ENCODE results near the gene ASB6. TPM values are rescaled to one million over a fixed set of nuclear protein-coding genes. Genes with fewer than 3 reads are reported as not detected.

The ASB6 gene
- total and polyA plus RNA-seq, 8 donors, result 7.5 to 35.6 (median 14.8) TPM

- 78 to 88% (median 84%) methylated on average over 26 to 31 of the region's 31 CpGs for WGBS, 5 donors
- H3K36me3 ChIP-seq, result no peaks in the 10 kb centered on the region
- no peak for TF ChIP-seq POLR2A (IDR thresholded peaks at IDR 0.05)
- no peak for TF ChIP-seq POLR2AphosphoS5 (IDR thresholded peaks at IDR 0.05)
- no peak for TF ChIP-seq EP300 (IDR thresholded peaks at IDR 0.05)
- no peak for TF ChIP-seq CTCF (IDR thresholded peaks at IDR 0.05)
- intact Hi-C loops (cut with DNase I; ENCODE audit: low total_unique reads), result no loop called here
- peaks cover 14 to 41% (median 31%) of the 10 kb centered on the region in 4 donors for H3K4me1 ChIP-seq
- H3K4me3 ChIP-seq, result no peak overlapping the region
- H3K9me3 ChIP-seq, result no peaks in the 10 kb centered on the region
- no peak for DNase-seq
- H3K27me3 ChIP-seq, result peaks cover 0 to 15% (median 12%) of the 10 kb centered on the region in 3 donors
- no peak overlapping the region for H3K27ac ChIP-seq
These were observed 26.3 kb downstream of the ASB6 start for GRCh38 chr9:129615407-129616285.

GRCh38 chr9:129614932-129615331 lies 27.0 kb downstream of the ASB6 start:
- Histone ChIP-seq H3K27ac (no peak overlapping the region), H3K4me1 (peaks cover 8 to 41% (median 29%) of the 10 kb centered on the region in 4 donors)
- intact Hi-C loops (cut with DNase I; ENCODE audit: low total_unique reads), result loop anchor here (5.0 kb wide), 1 partner anchor 478 kb away; no protein-coding TSS in a partner anchor

GRCh38 chr9:129613520-129614175 lies 28.3 kb downstream of the ASB6 start:
- H3K4me1 ChIP-seq, result peaks cover 18 to 48% (median 37%) of the 10 kb centered on the region in 4 donors
- 34 to 60% (median 54%) methylated on average over 16 to 19 of the region's 19 CpGs for WGBS, 5 donors
- intact Hi-C loops (cut with DNase I; ENCODE audit: low total_unique reads), result loop anchor here (5.0 kb wide), 1 partner anchor 476 kb away; no protein-coding TSS in a partner anchor
- no peak for TF ChIP-seq POLR2AphosphoS5 (IDR thresholded peaks at IDR 0.05)
- TF ChIP-seq CTCF (IDR thresholded peaks at IDR 0.05), result no peak
- TF ChIP-seq EP300 (IDR thresholded peaks at IDR 0.05), result no peak
- no peak for TF ChIP-seq POLR2A (IDR thresholded peaks at IDR 0.05)
- H3K36me3 ChIP-seq, result no peaks in the 10 kb centered on the region
- no peaks in the 10 kb centered on the region for H3K27me3 ChIP-seq
- no peaks in the 10 kb centered on the region for H3K9me3 ChIP-seq
- H3K4me3 ChIP-seq, result no peak overlapping the region
- peak in 1 of 2 donors; percentile 84 for DNase-seq
- peak overlapping the region in 4 of 5 donors; percentile 36 to 63 (median 37) for H3K27ac ChIP-seq

More at GRCh38 chr9:129614932-129615331, 27.0 kb downstream of the ASB6 start:
- H3K27me3 ChIP-seq, result peaks cover 0 to 8% (median 5%) of the 10 kb centered on the region in 3 donors
- no peak for DNase-seq
- no peaks in the 10 kb centered on the region for H3K36me3 ChIP-seq
- TF ChIP-seq POLR2A (IDR thresholded peaks at IDR 0.05), result no peak
- no peak for TF ChIP-seq CTCF (IDR thresholded peaks at IDR 0.05)
- TF ChIP-seq POLR2AphosphoS5 (IDR thresholded peaks at IDR 0.05), result no peak
- TF ChIP-seq EP300 (IDR thresholded peaks at IDR 0.05), result no peak
- H3K4me3 ChIP-seq, result no peak overlapping the region
- WGBS, 5 donors, result 87 to 92% (median 90%) methylated on average over 10 of the region's 10 CpGs
- H3K9me3 ChIP-seq, result no peaks in the 10 kb centered on the region

- intact Hi-C loops (cut with DNase I; ENCODE audit: low total_unique reads), result loop anchor here (5.0 kb wide), 1 partner anchor 476 kb away; no protein-coding TSS in a partner anchor
- Histone ChIP-seq H3K27me3 (no peaks in the 10 kb centered on the region), H3K4me3 (no peak overlapping the region), H3K4me1 (peaks cover 25 to 55% (median 44%) of the 10 kb centered on the region in 4 donors), H3K27ac (peak overlapping the region in 4 of 5 donors; percentile 36 to 63 (median 37)), H3K9me3 (no peaks in the 10 kb centered on the region), H3K36me3 (no peaks in the 10 kb centered on the region)
- WGBS, 5 donors, result 39 to 75% (median 61%) methylated on average over 8 to 15 of the region's 15 CpGs
- no peak for TF ChIP-seq POLR2A (IDR thresholded peaks at IDR 0.05)
- no peak for TF ChIP-seq EP300 (IDR thresholded peaks at IDR 0.05)
- TF ChIP-seq POLR2AphosphoS5 (IDR thresholded peaks at IDR 0.05), result no peak
- TF ChIP-seq CTCF (IDR thresholded peaks at IDR 0.05), result no peak
- peak in 1 of 2 donors; percentile 47 for DNase-seq
These were observed 29.0 kb downstream of the ASB6 start for GRCh38 chr9:129612815-129613519.

Measured in stomach (tissue), 9 donors.